GM12878 (cell line): Measurements from ENCODE around the gene LGALS3BP. TPM values are rescaled to one million over a fixed set of nuclear protein-coding genes. Genes with fewer than 3 reads are reported as not detected.

Experiments
- ATAC-seq: fragments of 200-7000 bp; cut with Tn5 transposase; 3 replicates; pipeline ENCODE4 v1.9.1; 2020; ENCODE audit warnings: mild to moderate bottlenecking, moderate library complexity
- BruUV-seq: library from RNA; stranded (reverse); fragments of 400-500 nt; replicated peaks from 2 replicates; lab custom pipeline; 2021; lab: Mats Ljungman, UMichigan
- CTCF ChIA-PET: fragments of 300-600 bp; sonication (Branson Sonifier 250); formaldehyde crosslinking; extraction: SDS; loops from one replicate; lab custom pipeline; 2021; ENCODE audit warnings: inconsistent platforms; lab: Yijun Ruan, JAX
- POLR2A ChIA-PET: fragments of 350-600 bp; formaldehyde crosslinking; extraction: SDS; loops from one replicate; lab custom pipeline; 2021; ENCODE audit warnings: inconsistent platforms; lab: Charles Lee
- RAD21 ChIA-PET: fragments of 300-600 bp; sonication (Branson Sonifier 250); formaldehyde crosslinking; loops from one replicate; lab custom pipeline; 2023; ENCODE audit warnings: antibody characterized with exemption; ENCODE audit not compliant: unreplicated experiment; lab: Charles Lee
- SMC1A ChIA-PET: fragments of 300-600 bp; sonication (Branson Sonifier 250); formaldehyde crosslinking; loops from one replicate; lab custom pipeline; 2023; ENCODE audit not compliant: unreplicated experiment, uncharacterized antibody; lab: Charles Lee
- DNase-seq: peaks from one replicate; pipeline ENCODE4 v3.0.0-alpha.2; 2011; ENCODE audit warnings: low read depth, low spot score
- FAIRE-seq: peaks from 3 replicates; lab custom pipeline; 2011; peaks lifted over from hg19 to GRCh38; lab: Jason Lieb, UNC
- H2AFZ ChIP-seq: 2 replicates; pipeline ENCODE4 v1.6.0; 2011; ENCODE audit warnings: low read depth, low read length, control low read depth; ENCODE audit not compliant: control insufficient read depth
- H3K27ac ChIP-seq: 2 replicates; pipeline ENCODE4 v1.5.1; 2011; ENCODE audit warnings: control low read depth; ENCODE audit not compliant: control insufficient read depth, insufficient read depth
- H3K27me3 ChIP-seq, 2 experiments: replicated peaks in 1 of 2; 2 replicates each; pipeline versions ENCODE4 v1.6.0 to v1.6.1; 2011; ENCODE audit warnings: low read length in 1 of 2; ENCODE audit not compliant: control insufficient read depth in 2 of 2, insufficient read depth in 2 of 2
- H3K36me3 ChIP-seq, 2 experiments: 2 replicates each; pipeline ENCODE4 v1.5.1; 2011; ENCODE audit warnings: low read length in 1 of 2; ENCODE audit not compliant: control insufficient read depth in 2 of 2, insufficient read depth in 2 of 2
- H3K4me1 ChIP-seq: 2 replicates; pipeline ENCODE4 v1.6.1; 2011; ENCODE audit warnings: mild to moderate bottlenecking, low read length, moderate library complexity, mixed read lengths; ENCODE audit not compliant: control insufficient read depth, insufficient read depth
- H3K4me2 ChIP-seq: 2 replicates; pipeline ENCODE4 v1.6.0; 2011; ENCODE audit warnings: control low read depth; ENCODE audit not compliant: control insufficient read depth, insufficient read depth
- H3K4me3 ChIP-seq: fragments of 200-600 bp; sonication (generic); 2 replicates; pipeline ENCODE4 v1.5.1; 2016
- H3K79me2 ChIP-seq: 2 replicates; pipeline ENCODE4 v1.6.0; 2011; ENCODE audit warnings: low read length; ENCODE audit not compliant: control insufficient read depth, insufficient read depth
- H3K9ac ChIP-seq: 2 replicates; pipeline ENCODE4 v1.8.0; 2011; ENCODE audit warnings: low read length, control low read depth, mixed read lengths; ENCODE audit not compliant: control insufficient read depth, insufficient read depth
- H3K9me3 ChIP-seq: replicated peaks from 3 replicates; pipeline ENCODE4 v1.5.1; 2011; ENCODE audit warnings: mild to moderate bottlenecking, low read length; ENCODE audit not compliant: control insufficient read depth, insufficient read depth
- H4K20me1 ChIP-seq: 2 replicates; pipeline ENCODE4 v1.6.0; 2011; ENCODE audit not compliant: control insufficient read depth, insufficient read depth
- E2F4 ChIP-seq: IDR thresholded peaks from 2 replicates; pipeline ENCODE4 v1.6.1; 2012; ENCODE audit warnings: low read depth, low read length, improper control_type of control experiment
- HDAC6 ChIP-seq: fragments of 200-600 bp; sonication (generic); IDR thresholded peaks from one replicate; pipeline ENCODE4 v1.8.0; 2017; ENCODE audit warnings: antibody characterized with exemption; ENCODE audit not compliant: unreplicated experiment
- IRF3 ChIP-seq: fragments of 450-650 bp; IDR thresholded peaks from 2 replicates; pipeline ENCODE4 v1.6.1; 2014; ENCODE audit warnings: mild to moderate bottlenecking
- NFIC ChIP-seq: IDR thresholded peaks from 2 replicates; pipeline ENCODE4 v1.6.1; 2012; ENCODE audit warnings: low read depth, mild to moderate bottlenecking, inconsistent platforms, low read length, moderate library complexity
- NR2C1 ChIP-seq: fragments of 450-650 bp; IDR thresholded peaks from 2 replicates; pipeline ENCODE4 v1.6.1; 2017; ENCODE audit warnings: antibody characterized with exemption, mild to moderate bottlenecking, moderate library complexity
- RELA ChIP-seq: fragments of 450-650 bp; IDR thresholded peaks from 2 replicates; pipeline ENCODE4 v1.8.0; 2014; ENCODE audit warnings: borderline replicate concordance; ENCODE audit not compliant: partially characterized antibody
- TCF7 ChIP-seq: IDR thresholded peaks from 2 replicates; pipeline ENCODE4 v1.6.1; 2014; ENCODE audit warnings: antibody characterized with exemption, borderline replicate concordance
- ZZZ3 ChIP-seq: IDR thresholded peaks from 2 replicates; pipeline ENCODE4 v1.6.1; 2011; ENCODE audit warnings: low read depth; ENCODE audit not compliant: control insufficient read depth, insufficient read length
- WGBS: methylation state at CpG from one replicate; pipeline ENCODE4 v1.1.6; 2016; ENCODE audit warnings: low lambda C conversion rate; ENCODE audit not compliant: insufficient replicate concordance, insufficient coverage; ENCODE audit errors: missing lambda C conversion rate; 5-methylcytosine and 5-hydroxymethylcytosine counted together
- in situ Hi-C: fragments of 300-500 bp; cut with MboI; formaldehyde crosslinking; loops from 9 replicates; pipeline ENCODE4 v1.14.3; 2018; ENCODE audit warnings: mixed read lengths
- intact Hi-C: fragments of 100-400 bp; cut with micrococcal nuclease; formaldehyde crosslinking; loops from one replicate; pipeline ENCODE4 v1.14.2; 2022; ENCODE audit not compliant: unreplicated experiment
- polyA plus RNA-seq, 11 experiments: library from polyadenylated mRNA; depleted of rRNA in 4 of 11; unstranded in 6 of 11; stranded (reverse) in 5 of 11; fragments of >200 nt; fragmentation: Nextera tagmentation in 4 of 11; fragmentation: Illumina TruSeq in 1 of 11; extraction: Ambion mirVana in 4 of 11; extraction: Trizol in 1 of 11; gene quantifications; 1 replicate in 1 of 11; 2 replicates in 10 of 11; pipeline versions ENCODE4 v1.2.1 to v1.2.3, GENCODE V29; 2011 to 2016; ENCODE audit warnings: inconsistent platforms in 2 of 11, missing spikeins in 2 of 11, low read depth in 1 of 11
- total RNA-seq, 4 experiments: library from RNA; depleted of rRNA in 3 of 4; stranded (reverse); fragments of >200 nt in 3 of 4; fragmentation: Illumina TruSeq in 1 of 4; extraction: Trizol in 1 of 4; gene quantifications; 2 replicates each; pipeline versions ENCODE4 v1.2.1 to v1.2.3, GENCODE V29; 2013 to 2021
- TF ChIP-seq, protein P1 (sequence below): fragments of 450-650 bp; formaldehyde crosslinking; IDR thresholded peaks from 2 replicates; pipeline ENCODE4 v1.5.0; 2022; ENCODE audit warnings: mild to moderate bottlenecking, missing genetic modification characterization

Gene LGALS3BP
- total and polyA plus RNA-seq, 10 of the 15 experiments (the other 5 are each of a cell fraction or from before 2014, with no cell fraction given): 0.52 to 5.2 (median 1.9) TPM

DNA sequence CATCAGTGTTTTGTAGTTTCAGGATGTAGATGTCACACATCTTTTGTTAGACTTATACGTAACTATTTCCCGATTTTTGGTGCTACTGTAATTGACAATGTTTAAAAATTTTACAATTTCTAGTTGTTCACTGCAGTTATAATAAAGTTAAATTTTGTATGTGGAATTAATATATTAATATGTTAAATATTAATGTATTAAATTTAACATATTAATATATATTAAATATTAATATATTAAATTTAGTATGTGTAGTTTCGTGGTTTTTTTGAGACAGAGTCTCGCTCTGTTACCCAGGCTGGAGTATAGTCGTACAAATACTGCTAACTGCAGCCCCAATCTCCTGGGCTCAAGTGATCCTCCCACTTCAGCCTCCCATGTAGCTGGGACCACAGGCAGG, 5.7 kb upstream of the LGALS3BP start:
- SMC1A ChIA-PET: no interaction called here
- in situ Hi-C loops: no loop called here
- Histone ChIP-seq H3K9ac (no peak overlapping the region), H3K36me3 (no peaks in the 10 kb centered on the region; a peak in 2 of 4 replicates), H3K4me2 (no peak overlapping the region; the same call in 1 of the 2 replicates), H3K4me1 (peaks cover 10% of the 10 kb centered on the region; the same call in 1 of the 2 replicates), H3K27me3 (no peaks in the 10 kb centered on the region), H3K4me3 (no peak overlapping the region), H3K9me3 (no peaks in the 10 kb centered on the region), H3K79me2 (no peaks in the 10 kb centered on the region), H2AFZ (no peak overlapping the region), H3K27ac (no peak overlapping the region), H4K20me1 (no peaks in the 10 kb centered on the region)
- CTCF ChIA-PET: interaction anchor here (0.6 to 2.1 kb wide), 6 partner anchors 14 to 119 kb away, joined by 3 to 9 read pairs (median 4); no protein-coding TSS in a partner anchor
- WGBS: 52% methylated on average over 5 of the region's 5 CpGs
- TF ChIP-seq IRF3 (no peak), ZZZ3 (no peak)
- POLR2A ChIA-PET: no interaction called here
- no TSS peak for BruUV-seq
- RAD21 ChIA-PET: interaction anchor here (1.7 kb wide), 1 partner anchor 97 kb away, joined by 3 read pairs; no protein-coding TSS in a partner anchor
- DNase-seq: no peak
- no peak for FAIRE-seq
- no peak for ATAC-seq
- intact Hi-C loops: no loop called here

DNA sequence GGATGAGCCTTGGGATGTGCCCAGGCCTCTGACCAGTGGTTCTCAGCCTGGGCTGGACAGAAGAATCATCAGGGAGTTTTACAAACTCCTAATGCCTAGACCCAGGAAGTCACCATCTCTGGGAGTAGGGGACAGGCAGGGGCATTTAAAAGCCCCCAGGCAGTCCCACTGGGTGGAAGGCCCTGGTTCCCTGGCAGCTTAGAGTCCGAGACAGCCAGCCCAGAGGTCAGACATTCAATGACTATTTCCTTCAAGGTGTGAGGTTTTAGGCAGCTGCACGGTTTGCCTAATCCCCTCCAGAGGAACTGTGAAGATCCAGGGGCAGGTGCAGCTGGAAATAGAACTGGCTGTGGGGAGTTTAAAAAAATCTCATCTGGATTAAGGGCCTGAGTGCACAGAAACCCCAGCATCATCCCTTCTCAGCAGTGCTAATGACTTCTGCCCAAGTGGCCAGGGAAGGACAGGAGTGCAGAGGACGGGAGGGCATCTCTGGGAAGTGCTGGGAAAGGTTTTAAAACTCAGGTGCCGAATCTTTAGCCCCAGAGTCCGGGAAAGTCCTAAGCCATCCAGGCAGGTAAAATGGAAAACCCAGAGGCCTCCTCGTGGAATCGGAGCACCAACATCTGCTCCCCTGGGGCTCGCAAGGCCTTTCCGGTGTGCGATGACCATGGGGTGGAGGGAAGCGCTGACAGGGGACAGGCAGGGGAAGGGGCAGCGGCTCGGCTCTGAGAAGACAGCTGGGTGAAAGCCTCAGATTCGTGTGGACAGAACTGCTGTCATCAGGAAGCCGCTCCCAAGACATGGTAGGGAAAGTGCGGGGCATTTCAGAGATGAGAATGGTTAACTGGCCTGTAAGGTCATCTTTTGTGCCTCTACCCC, 1.5 kb upstream of the LGALS3BP start:
- FAIRE-seq: no peak
- H3K79me2 ChIP-seq: no peaks in the 10 kb centered on the region
- no peak for ATAC-seq
- no peaks in the 10 kb centered on the region for H3K9me3 ChIP-seq
- CTCF ChIA-PET: interaction anchor here (2.5 kb wide), 1 partner anchor 10 kb away, joined by 10 read pairs; no protein-coding TSS in a partner anchor
- BruUV-seq: no TSS peak
- no peak overlapping the region for H3K27ac ChIP-seq
- no peak overlapping the region for H3K4me3 ChIP-seq
- WGBS: 45% methylated on average over 16 of the region's 16 CpGs
- H3K36me3 ChIP-seq: no peaks in the 10 kb centered on the region
- no peak for DNase-seq
- peaks cover 5% of the 10 kb centered on the region; the same call in 1 of the 2 replicates for H3K4me1 ChIP-seq
- SMC1A ChIA-PET: no interaction called here
- no peak for TF ChIP-seq RELA
- TF ChIP-seq, protein P1, sequence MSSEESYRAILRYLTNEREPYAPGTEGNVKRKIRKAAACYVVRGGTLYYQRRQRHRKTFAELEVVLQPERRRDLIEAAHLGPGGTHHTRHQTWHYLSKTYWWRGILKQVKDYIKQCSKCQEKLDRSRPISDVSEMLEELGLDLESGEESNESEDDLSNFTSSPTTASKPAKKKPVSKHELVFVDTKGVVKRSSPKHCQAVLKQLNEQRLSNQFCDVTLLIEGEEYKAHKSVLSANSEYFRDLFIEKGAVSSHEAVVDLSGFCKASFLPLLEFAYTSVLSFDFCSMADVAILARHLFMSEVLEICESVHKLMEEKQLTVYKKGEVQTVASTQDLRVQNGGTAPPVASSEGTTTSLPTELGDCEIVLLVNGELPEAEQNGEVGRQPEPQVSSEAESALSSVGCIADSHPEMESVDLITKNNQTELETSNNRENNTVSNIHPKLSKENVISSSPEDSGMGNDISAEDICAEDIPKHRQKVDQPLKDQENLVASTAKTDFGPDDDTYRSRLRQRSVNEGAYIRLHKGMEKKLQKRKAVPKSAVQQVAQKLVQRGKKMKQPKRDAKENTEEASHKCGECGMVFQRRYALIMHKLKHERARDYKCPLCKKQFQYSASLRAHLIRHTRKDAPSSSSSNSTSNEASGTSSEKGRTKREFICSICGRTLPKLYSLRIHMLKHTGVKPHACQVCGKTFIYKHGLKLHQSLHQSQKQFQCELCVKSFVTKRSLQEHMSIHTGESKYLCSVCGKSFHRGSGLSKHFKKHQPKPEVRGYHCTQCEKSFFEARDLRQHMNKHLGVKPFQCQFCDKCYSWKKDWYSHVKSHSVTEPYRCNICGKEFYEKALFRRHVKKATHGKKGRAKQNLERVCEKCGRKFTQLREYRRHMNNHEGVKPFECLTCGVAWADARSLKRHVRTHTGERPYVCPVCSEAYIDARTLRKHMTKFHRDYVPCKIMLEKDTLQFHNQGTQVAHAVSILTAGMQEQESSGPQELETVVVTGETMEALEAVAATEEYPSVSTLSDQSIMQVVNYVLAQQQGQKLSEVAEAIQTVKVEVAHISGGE (CRISPR knock-in tag): no peak
- TF ChIP-seq TCF7: no peak
- TF ChIP-seq NR2C1: no peak
- no peak for TF ChIP-seq NFIC
- TF ChIP-seq HDAC6: no peak
- TF ChIP-seq E2F4: no peak
- TF ChIP-seq, all 136 proteins: peak for 0
- Histone ChIP-seq H3K27me3 (no peaks in the 10 kb centered on the region), H2AFZ (no peak overlapping the region), H3K9ac (no peak overlapping the region), H4K20me1 (no peaks in the 10 kb centered on the region), H3K4me2 (no peak overlapping the region)
- POLR2A ChIA-PET: no interaction called here
- in situ Hi-C loops: no loop called here
- intact Hi-C loops: no loop called here
- RAD21 ChIA-PET: no interaction called here
